Activated CD4-positive, alpha-beta T cell treated with anti-CD3 and anti-CD28 coated beads, Interleukin-2, Interleukin-6, amounts not matched to agents 100 ng/mL and 50 ng/mL, durations not matched to agents 16 hours and 8 hours (primary cell): Measurements from ENCODE around the gene KIF2B.
"Not testable (repeated sequence)": the region's sequence is repeated elsewhere in the genome, so short reads cannot be mapped to it uniquely, and the experiment has no call there.

Source experiments
- DNase-seq: peaks from one replicate; pipeline ENCODE4 v3.0.0-alpha.2; 2020

The KIF2B gene

GRCh38 chr17:53822764-53823163 is at the start of gene KIF2B:
KIF2B (plus strand) TSS chr17:53822927; CDS start chr17:53823034, 107 bp downstream.
- no peak for DNase-seq

GRCh38 chr17:53780320-53780719 is 42.4 kb upstream of the KIF2B start:
- DNase-seq, result no peak

GRCh38 chr17:53791551-53791950 is 31.2 kb upstream of the KIF2B start:
- DNase-seq, result no peak

GRCh38 chr17:53792451-53792850 is 30.3 kb upstream of the KIF2B start:
- DNase-seq, result no peak

GRCh38 chr17:53792997-53793396 is 29.7 kb upstream of the KIF2B start:
- DNase-seq, result no peak

- DNase-seq, result no peak
These were observed 27.9 kb upstream of the KIF2B start for GRCh38 chr17:53794875-53795274.

GRCh38 chr17:53796642-53797041 is 26.1 kb upstream of the KIF2B start:
- DNase-seq, result no peak

- DNase-seq, result no peak
These were observed 25.2 kb upstream of the KIF2B start for GRCh38 chr17:53797501-53797900.

- no peak for DNase-seq
These were observed 18.3 kb upstream of the KIF2B start for GRCh38 chr17:53804437-53804836.

GRCh38 chr17:53806473-53806872 is 16.3 kb upstream of the KIF2B start:
- DNase-seq, result no peak

- no peak for DNase-seq
These were observed 15.4 kb upstream of the KIF2B start for GRCh38 chr17:53807286-53807685.

GRCh38 chr17:53818271-53818670 is 4.5 kb upstream of the KIF2B start:
- DNase-seq, result no peak

GRCh38 chr17:53818929-53819328 is 3.8 kb upstream of the KIF2B start:
- DNase-seq, result no peak

- DNase-seq, result no peak
These were observed 2.8 kb upstream of the KIF2B start for GRCh38 chr17:53819956-53820355.

GRCh38 chr17:53823341-53824050 is 769 bp downstream of the KIF2B start:
- DNase-seq, result no peak

GRCh38 chr17:53834771-53835170 is 12.0 kb downstream of the KIF2B start:
- DNase-seq, result not testable (repeated sequence)

GRCh38 chr17:53837131-53837530 is 14.4 kb downstream of the KIF2B start:
- DNase-seq, result no peak

GRCh38 chr17:53844491-53845107 is 21.9 kb downstream of the KIF2B start:
- no peak for DNase-seq

GRCh38 chr17:53871128-53871527 is 48.4 kb downstream of the KIF2B start:
- DNase-seq, result not testable (repeated sequence)
